ENCODE data around the gene PELO.

The PELO gene

GRCh38 chr5:52824827-52825226, 37.1 kb downstream of the PELO start:
- ATAC-seq (no peak), DNase-seq (ENCODE audit: low spot score in 2 of 2) (no peak)
- peaks cover 12% of the 10 kb centered on the region for H3K4me1 Mint-ChIP-seq
- H3K4me3 Mint-ChIP-seq, result no peak overlapping the region
- H3K9me3 Mint-ChIP-seq, result no peaks in the 10 kb centered on the region
- H3K27ac Mint-ChIP-seq, result no peak overlapping the region
- H3K36me3 Mint-ChIP-seq, result no peaks in the 10 kb centered on the region

- peak overlapping the region; percentile 53 for H3K27ac Mint-ChIP-seq
Measured at GRCh38 chr5:52825826-52826225, 38.1 kb downstream of the PELO start.

GRCh38 chr5:52827815-52828214, 40.1 kb downstream of the PELO start:
- ATAC-seq, result no peak
- peaks cover 20% of the 10 kb centered on the region for H3K4me1 Mint-ChIP-seq
- H3K4me3 Mint-ChIP-seq, result no peak overlapping the region
- H3K27ac Mint-ChIP-seq, result no peak overlapping the region
- no peak for DNase-seq (ENCODE audit: low spot score in 2 of 2)
- H3K9me3 Mint-ChIP-seq, result no peaks in the 10 kb centered on the region
- H3K36me3 Mint-ChIP-seq, result no peaks in the 10 kb centered on the region

More at GRCh38 chr5:52825826-52826225, 38.1 kb downstream of the PELO start:
- Mint-ChIP-seq H3K36me3 (no peaks in the 10 kb centered on the region), H3K4me3 (peak overlapping the region; percentile 9), H3K4me1 (peaks cover 12% of the 10 kb centered on the region), H3K9me3 (no peaks in the 10 kb centered on the region)
- ATAC-seq (peak; percentile 97), DNase-seq (ENCODE audit: low spot score in 2 of 2) (no peak)

- Mint-ChIP-seq H3K36me3 (no peaks in the 10 kb centered on the region), H3K4me3 (no peak overlapping the region), H3K27ac (no peak overlapping the region), H3K4me1 (peaks cover 25% of the 10 kb centered on the region), H3K9me3 (no peaks in the 10 kb centered on the region)
- DNase-seq (ENCODE audit: low spot score in 2 of 2), result no peak
- ATAC-seq, result no peak
Measured at GRCh38 chr5:52829664-52830063, 41.9 kb downstream of the PELO start.

- ATAC-seq (no peak), DNase-seq (ENCODE audit: low spot score in 2 of 2) (no peak)
- H3K36me3 Mint-ChIP-seq, result no peaks in the 10 kb centered on the region
- H3K27ac Mint-ChIP-seq, result no peak overlapping the region
- no peak overlapping the region for H3K4me3 Mint-ChIP-seq
- H3K4me1 Mint-ChIP-seq, result peaks cover 19% of the 10 kb centered on the region
- no peaks in the 10 kb centered on the region for H3K9me3 Mint-ChIP-seq
Measured at GRCh38 chr5:52830650-52831049, 42.9 kb downstream of the PELO start.

GRCh38 chr5:52831786-52832511, 44.2 kb downstream of the PELO start:
- H3K4me3 Mint-ChIP-seq, result no peak overlapping the region
- H3K36me3 Mint-ChIP-seq, result no peaks in the 10 kb centered on the region
- peaks cover 13% of the 10 kb centered on the region for H3K4me1 Mint-ChIP-seq
- peak; percentile 88 for ATAC-seq
- no peak for DNase-seq (ENCODE audit: low spot score in 2 of 2)
- H3K27ac Mint-ChIP-seq, result peak overlapping the region; percentile 48
- no peaks in the 10 kb centered on the region for H3K9me3 Mint-ChIP-seq

- no peaks in the 10 kb centered on the region for H3K36me3 Mint-ChIP-seq
- DNase-seq (ENCODE audit: low spot score in 2 of 2), result no peak
- ATAC-seq, result no peak
- no peaks in the 10 kb centered on the region for H3K9me3 Mint-ChIP-seq
- no peak overlapping the region for H3K27ac Mint-ChIP-seq
- no peak overlapping the region for H3K4me3 Mint-ChIP-seq
- peaks cover 13% of the 10 kb centered on the region for H3K4me1 Mint-ChIP-seq
Measured at GRCh38 chr5:52834320-52834719, 46.6 kb downstream of the PELO start.

GRCh38 chr5:52837068-52837467, 49.4 kb downstream of the PELO start:
- H3K27ac Mint-ChIP-seq, result no peak overlapping the region

More at GRCh38 chr5:52837068-52837467, 49.4 kb downstream of the PELO start:
- Mint-ChIP-seq H3K4me1 (peaks cover 9% of the 10 kb centered on the region), H3K36me3 (no peaks in the 10 kb centered on the region), H3K4me3 (no peak overlapping the region), H3K9me3 (no peaks in the 10 kb centered on the region)
- no peak for ATAC-seq
- DNase-seq (ENCODE audit: low spot score in 2 of 2), result no peak
